Ovary (tissue), 9 donors: ENCODE data around the gene DGKG. TPM values are rescaled to one million over a fixed set of nuclear protein-coding genes. Genes with fewer than 3 reads are reported as not detected.

ENCODE experiments used
- DNase-seq, 5 donors: peaks; one replicate each; pipeline ENCODE4 v3.0.0-alpha.2; 2019 to 2020
- H3K27ac ChIP-seq, 2 donors: fragments of 200-600 bp; one replicate each; pipeline versions ENCODE4 v1.5.1 to v1.8.0; 2019 to 2022
- H3K27me3 ChIP-seq: fragments of 200-600 bp; one replicate; pipeline ENCODE4 v1.8.0; 2022
- H3K36me3 ChIP-seq: fragments of 200-600 bp; sonication (generic); one replicate; pipeline ENCODE4 v1.5.1; 2019
- H3K4me1 ChIP-seq: one replicate; pipeline ENCODE4 v1.8.1; 2013; ENCODE audit warnings: mild to moderate bottlenecking, moderate library complexity; ENCODE audit not compliant: insufficient read depth
- H3K4me3 ChIP-seq: fragments of 200-600 bp; sonication (generic); one replicate; pipeline ENCODE4 v1.5.1; 2017
- H3K9me3 ChIP-seq, 2 donors: fragments of 200-600 bp in 1 of 2; sonication (generic) in 1 of 2; one replicate each; pipeline versions ENCODE4 v1.5.1 to v1.8.1; 2013 to 2019; ENCODE audit warnings: mild to moderate bottlenecking in 1 of 2, moderate library complexity in 1 of 2
- EP300 ChIP-seq: sonication (generic); formaldehyde crosslinking; IDR thresholded peaks from one replicate; pipeline ENCODE4 v1.6.1; 2017; ENCODE audit warnings: antibody characterized with exemption
- POLR2A ChIP-seq: fragments of 450-650 bp; IDR thresholded peaks from one replicate; pipeline ENCODE4 v1.6.1; 2017; ENCODE audit warnings: antibody characterized with exemption, mild to moderate bottlenecking, moderate library complexity
- WGBS, 3 donors: extraction: QIAGEN DNeasy Blood & Tissue Kit in 1 of 3; methylation state at CpG; one replicate each; pipeline versions ENCODE4 v1.1.5 to v1.1.7; 2013 to 2017; 5-methylcytosine and 5-hydroxymethylcytosine counted together
- intact Hi-C, 4 donors: fragments of 100-400 bp; cut with DNase I; formaldehyde crosslinking; loops; one replicate each; pipeline versions ENCODE4 v1.11.0 to v1.15.1; 2022 to 2023
- polyA plus RNA-seq, 2 donors: library from polyadenylated mRNA; stranded (reverse); fragments of 200-250 nt in 1 of 2; fragments of 350-450 nt in 1 of 2; fragmentation: Illumina TruSeq in 1 of 2; extraction: RNeasy Lipid Tissue Mini Kit (QIAGEN cat#74804) in 1 of 2; gene quantifications; one replicate each; pipeline ENCODE4 v1.2.3, GENCODE V29; 2013 to 2014
- total RNA-seq, 7 donors: library from RNA; depleted of rRNA in 2 of 7; stranded (reverse); fragments of >200 nt in 2 of 7; fragmentation: NEBNext Ultra II Directional in 3 of 7; extraction: Animal tissue kit (Norgen Biotek cat#: 25700) in 3 of 7; gene quantifications; one replicate each; pipeline versions ENCODE4 v1.1.0 to v1.2.4, GENCODE V29; 2016 to 2023
- TF ChIP-seq, protein P1 (sequence below), 3 donors: fragments of 450-650 bp in 2 of 3; fragments of 200-600 bp in 1 of 3; IDR thresholded peaks; one replicate each; pipeline versions ENCODE4 v1.5.1 to v1.8.0; 2016 to 2022; ENCODE audit warnings: antibody characterized with exemption in 3 of 3, mild to moderate bottlenecking in 1 of 3
- donor health status: DM: no; HTN: no; CAD: no; lungs with moderate emphysema.
- donor health status: DM: no; HTN: no; CAD: no.
- donor health status: Bipolar disorder and iron deficiency.
- donor health status: DM: yes; HTN: yes; CAD: no.
- donor health status: DM: no; HTN: no; CAD: no.
- donor health status: DM: yes; HTN: yes; CAD: no.

The DGKG gene
- total and polyA plus RNA-seq, 9 donors: 1.0 to 7.0 (median 4.1) TPM

DNA sequence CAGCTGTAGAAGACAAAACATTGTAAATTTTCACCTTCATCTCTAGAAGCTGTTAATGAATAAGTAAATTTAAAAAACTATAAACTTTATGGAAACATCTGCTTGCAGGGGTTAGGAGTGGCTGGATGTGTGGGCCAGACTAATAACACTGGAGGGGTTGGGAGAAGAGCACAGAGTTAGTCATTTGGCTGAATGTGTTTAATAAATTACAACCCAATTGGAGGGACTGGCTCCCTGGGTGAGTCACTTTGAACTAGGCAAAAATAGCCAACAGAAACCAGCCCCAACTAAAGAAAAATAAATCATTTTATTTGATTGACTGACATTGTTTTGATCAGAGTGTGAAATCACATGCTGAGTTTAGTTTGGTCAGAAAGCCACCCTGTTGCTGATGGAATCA is 21.8 kb downstream of the DGKG start:
- Histone ChIP-seq H3K9me3 (no peaks in the 10 kb centered on the region), H3K36me3 (no peaks in the 10 kb centered on the region), H3K27me3 (no peaks in the 10 kb centered on the region), H3K4me3 (no peak overlapping the region), H3K27ac (no peak overlapping the region), H3K4me1 (no peaks in the 10 kb centered on the region)
- intact Hi-C loops: no loop called here
- no peak for DNase-seq
- TF ChIP-seq EP300: no peak
- no peak for TF ChIP-seq POLR2A
- TF ChIP-seq, protein P1, sequence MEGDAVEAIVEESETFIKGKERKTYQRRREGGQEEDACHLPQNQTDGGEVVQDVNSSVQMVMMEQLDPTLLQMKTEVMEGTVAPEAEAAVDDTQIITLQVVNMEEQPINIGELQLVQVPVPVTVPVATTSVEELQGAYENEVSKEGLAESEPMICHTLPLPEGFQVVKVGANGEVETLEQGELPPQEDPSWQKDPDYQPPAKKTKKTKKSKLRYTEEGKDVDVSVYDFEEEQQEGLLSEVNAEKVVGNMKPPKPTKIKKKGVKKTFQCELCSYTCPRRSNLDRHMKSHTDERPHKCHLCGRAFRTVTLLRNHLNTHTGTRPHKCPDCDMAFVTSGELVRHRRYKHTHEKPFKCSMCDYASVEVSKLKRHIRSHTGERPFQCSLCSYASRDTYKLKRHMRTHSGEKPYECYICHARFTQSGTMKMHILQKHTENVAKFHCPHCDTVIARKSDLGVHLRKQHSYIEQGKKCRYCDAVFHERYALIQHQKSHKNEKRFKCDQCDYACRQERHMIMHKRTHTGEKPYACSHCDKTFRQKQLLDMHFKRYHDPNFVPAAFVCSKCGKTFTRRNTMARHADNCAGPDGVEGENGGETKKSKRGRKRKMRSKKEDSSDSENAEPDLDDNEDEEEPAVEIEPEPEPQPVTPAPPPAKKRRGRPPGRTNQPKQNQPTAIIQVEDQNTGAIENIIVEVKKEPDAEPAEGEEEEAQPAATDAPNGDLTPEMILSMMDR (IDR thresholded peaks at IDR 0.05): no peak

DNA sequence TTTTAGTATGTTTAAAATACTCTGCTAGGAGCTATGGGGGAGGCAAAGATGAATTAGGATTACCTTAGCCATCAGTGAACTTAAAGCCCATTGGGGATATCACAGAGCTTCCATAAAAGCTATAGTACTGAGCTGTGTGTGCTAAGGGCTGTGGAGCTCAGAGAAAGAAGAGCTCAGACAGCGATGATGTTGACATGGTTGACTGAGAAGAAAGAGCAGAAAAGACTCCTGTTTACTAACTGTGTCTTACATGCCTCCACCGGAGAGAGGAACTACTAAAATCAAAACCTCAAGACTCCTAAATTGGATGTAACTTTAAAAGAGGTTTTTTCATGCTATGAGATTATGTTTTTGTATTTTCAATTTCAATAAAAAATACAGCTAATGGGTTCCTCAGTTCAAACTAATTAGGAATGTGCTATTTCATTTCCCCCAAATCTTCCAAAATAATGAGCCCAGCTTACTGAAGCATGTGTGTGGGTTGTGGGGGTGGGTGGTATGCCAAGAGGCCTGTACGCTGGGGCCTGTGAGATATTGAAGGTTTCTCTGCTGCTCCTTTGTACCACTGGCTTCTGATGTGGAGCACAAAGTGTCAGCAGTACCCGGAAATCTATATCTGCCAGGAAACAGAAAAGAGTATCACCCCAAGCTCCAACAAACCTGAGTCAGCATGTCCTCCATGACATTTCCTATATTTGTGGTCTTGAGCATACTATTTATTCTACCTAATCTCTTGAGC is 22.7 kb downstream of the DGKG start:
- DNase-seq: no peak
- Histone ChIP-seq H3K9me3 (no peaks in the 10 kb centered on the region), H3K4me3 (no peak overlapping the region), H3K27ac (no peak overlapping the region), H3K27me3 (no peaks in the 10 kb centered on the region), H3K36me3 (no peaks in the 10 kb centered on the region), H3K4me1 (no peaks in the 10 kb centered on the region)
- TF ChIP-seq EP300: no peak
- TF ChIP-seq, protein P1 (IDR thresholded peaks at IDR 0.05): no peak
- no peak for TF ChIP-seq POLR2A
- intact Hi-C loops: no loop called here
- 69 to 79% (median 72%) methylated on average over 4 of the region's 4 CpGs for WGBS, 3 donors

DNA sequence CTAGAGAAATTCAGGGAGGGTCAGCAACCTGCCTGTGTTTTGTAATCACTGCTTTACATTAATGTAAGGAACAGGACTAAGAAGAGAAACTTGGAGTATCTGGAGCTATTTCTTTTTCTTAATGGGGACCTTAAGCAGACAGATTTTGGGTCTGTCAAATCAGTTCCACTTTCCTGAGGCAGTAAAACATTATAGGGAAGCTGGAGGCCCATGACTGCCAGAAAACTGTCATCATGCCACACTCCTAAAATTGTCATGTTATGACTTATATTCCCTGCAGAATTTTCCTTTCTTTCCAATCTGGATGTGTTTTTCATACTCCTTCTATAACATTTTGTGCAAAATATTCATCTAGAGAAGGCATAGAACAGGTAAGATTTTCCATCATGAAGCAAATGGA is 28.8 kb downstream of the DGKG start:
- intact Hi-C loops: no loop called here
- Histone ChIP-seq H3K27ac (no peak overlapping the region), H3K9me3 (no peaks in the 10 kb centered on the region), H3K36me3 (no peaks in the 10 kb centered on the region), H3K27me3 (no peaks in the 10 kb centered on the region), H3K4me3 (no peak overlapping the region), H3K4me1 (no peaks in the 10 kb centered on the region)
- TF ChIP-seq POLR2A (no peak), EP300 (no peak)
- TF ChIP-seq, protein P1 (IDR thresholded peaks at IDR 0.05): no peak
- no peak for DNase-seq

DNA sequence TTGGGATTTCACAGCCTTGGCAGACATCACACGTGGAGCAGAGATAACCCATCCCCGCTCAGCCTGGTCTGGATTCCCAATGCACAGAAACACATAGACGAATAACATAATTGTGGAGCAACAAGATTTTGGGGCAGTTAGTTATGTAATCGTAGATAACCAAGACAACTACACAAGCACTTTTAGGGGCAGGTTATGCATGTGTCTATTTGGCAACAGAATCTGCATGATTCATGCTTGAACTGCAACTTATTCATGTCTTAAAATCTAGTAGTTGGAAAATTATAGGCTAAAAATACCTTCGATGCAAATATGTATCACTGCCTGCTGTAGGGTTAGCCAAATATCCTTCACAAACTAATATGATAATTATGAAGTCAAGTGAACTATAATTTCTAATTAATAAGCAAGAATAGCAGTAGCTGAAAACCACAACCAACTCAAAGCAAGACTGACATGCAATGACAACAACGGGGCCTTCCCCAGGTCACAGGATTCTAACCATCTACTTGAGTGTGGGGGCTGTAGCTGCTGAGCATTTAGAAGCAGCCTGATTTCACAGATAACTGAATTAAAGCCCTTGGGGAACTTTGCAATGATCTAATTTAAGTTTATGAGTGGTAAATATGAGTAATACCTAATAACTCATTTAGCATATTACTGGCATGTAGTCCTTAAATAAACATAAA is 31.1 kb downstream of the DGKG start:
- 75 to 83% (median 79%) methylated on average over 6 of the region's 6 CpGs for WGBS, 3 donors

More for the DNA sequence above, 31.1 kb downstream of the DGKG start:
- H3K4me3 ChIP-seq: no peak overlapping the region
- no peaks in the 10 kb centered on the region for H3K4me1 ChIP-seq
- no peak for DNase-seq
- no peaks in the 10 kb centered on the region for H3K36me3 ChIP-seq
- no peak overlapping the region for H3K27ac ChIP-seq
- no peaks in the 10 kb centered on the region for H3K27me3 ChIP-seq
- intact Hi-C loops: no loop called here
- H3K9me3 ChIP-seq: no peaks in the 10 kb centered on the region
- TF ChIP-seq EP300 (no peak), POLR2A (no peak)
- TF ChIP-seq, protein P1 (IDR thresholded peaks at IDR 0.05): no peak
